ENCODE data around the gene C11orf98. TPM values are rescaled to one million over a fixed set of nuclear protein-coding genes. Genes with fewer than 3 reads are reported as not detected.

The C11orf98 gene
- total and polyA plus RNA-seq, 2 of the 13 experiments (the other 11 are each of a cell fraction or from before 2014, with no cell fraction given), result 30.4 to 91.8 TPM

DNA sequence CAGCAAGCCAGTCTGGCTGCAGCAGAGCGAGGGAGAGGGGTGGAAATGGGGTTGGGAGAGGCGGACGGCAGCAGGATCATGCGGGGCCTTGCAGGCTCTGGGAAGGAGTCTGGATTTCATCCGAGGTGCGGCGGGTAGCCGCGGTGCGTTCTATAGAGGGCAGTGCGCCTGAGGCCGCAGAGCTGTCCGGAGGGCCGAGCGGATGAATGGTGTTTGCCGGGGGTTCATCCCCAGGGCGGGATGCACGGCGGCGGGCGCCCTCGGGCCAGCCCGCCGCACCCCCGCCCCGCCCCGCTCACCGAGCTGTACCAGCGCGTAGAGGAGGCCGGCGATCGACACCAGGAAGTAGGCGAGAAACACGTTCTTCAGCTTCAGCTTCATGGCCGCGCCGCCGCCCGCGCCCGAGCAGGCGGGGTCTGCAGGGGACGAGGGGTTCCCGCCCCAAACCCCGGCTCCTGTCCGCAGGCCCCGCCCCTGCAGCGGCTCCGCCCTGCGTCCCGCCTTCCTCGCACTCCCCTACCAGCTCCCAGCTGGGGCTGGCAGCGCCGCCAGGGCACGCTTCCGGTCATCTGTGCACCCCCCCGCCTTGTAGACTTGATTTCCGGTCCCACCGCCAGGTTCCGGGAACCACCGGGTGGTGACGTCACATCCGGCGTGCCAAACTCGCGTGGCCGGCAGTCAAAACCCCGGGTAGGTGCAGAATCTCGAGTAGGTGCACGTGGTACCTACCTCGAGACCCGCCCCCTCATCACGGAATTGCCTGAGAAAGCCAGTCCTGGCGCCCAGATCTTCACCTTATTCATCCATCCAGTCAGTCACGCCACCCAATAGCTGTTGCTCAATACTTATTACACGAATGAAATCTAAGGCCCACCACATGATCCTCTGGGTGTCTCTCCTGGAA lies 43.2 kb downstream of the C11orf98 start, which contains the start of gene B3GAT3 (continued):
- TF ChIP-seq, protein P1, sequence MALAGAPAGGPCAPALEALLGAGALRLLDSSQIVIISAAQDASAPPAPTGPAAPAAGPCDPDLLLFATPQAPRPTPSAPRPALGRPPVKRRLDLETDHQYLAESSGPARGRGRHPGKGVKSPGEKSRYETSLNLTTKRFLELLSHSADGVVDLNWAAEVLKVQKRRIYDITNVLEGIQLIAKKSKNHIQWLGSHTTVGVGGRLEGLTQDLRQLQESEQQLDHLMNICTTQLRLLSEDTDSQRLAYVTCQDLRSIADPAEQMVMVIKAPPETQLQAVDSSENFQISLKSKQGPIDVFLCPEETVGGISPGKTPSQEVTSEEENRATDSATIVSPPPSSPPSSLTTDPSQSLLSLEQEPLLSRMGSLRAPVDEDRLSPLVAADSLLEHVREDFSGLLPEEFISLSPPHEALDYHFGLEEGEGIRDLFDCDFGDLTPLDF (CRISPR knock-in tag; IDR thresholded peaks at IDR 0.05), result peak; percentile 95
- TF ChIP-seq SP1 (IDR thresholded peaks at IDR 0.05) (no peak), SP1 (CRISPR knock-in tag; IDR thresholded peaks at IDR 0.05) (peak; percentile 73), ESRRA (CRISPR knock-in tag; IDR thresholded peaks at IDR 0.05; ENCODE audit: low read depth) (no peak; the same call in 1 of the 2 replicates), MED8 (CRISPR knock-in tag; IDR thresholded peaks at IDR 0.05; ENCODE audit: insufficient replicate concordance) (peak; percentile 57), HNRNPH1 (optimal IDR thresholded peaks at IDR 0.05; ENCODE audit: low read depth, low read length) (peak; percentile 46), MXI1 (IDR thresholded peaks at IDR 0.05; ENCODE audit: borderline replicate concordance, low read depth, low read length) (peak; percentile 99), MEIS2 (CRISPR knock-in tag; IDR thresholded peaks at IDR 0.05) (peak; percentile 57; the same call in 1 of the 2 replicates), BORCS8-MEF2B (CRISPR knock-in tag; IDR thresholded peaks at IDR 0.05) (peak; percentile 94), ZNF430 (CRISPR knock-in tag; IDR thresholded peaks at IDR 0.05) (peak; percentile 94), ZNF543 (CRISPR knock-in tag; IDR thresholded peaks at IDR 0.05) (peak; percentile 60; the same call in 1 of the 2 replicates), CBFB (CRISPR knock-in tag; IDR thresholded peaks at IDR 0.05) (peak; percentile 63; the same call in 1 of the 2 replicates), RCOR2 (CRISPR knock-in tag; IDR thresholded peaks at IDR 0.05) (peak; percentile 60; the same call in 1 of the 2 replicates), CBX2 (IDR thresholded peaks at IDR 0.05; ENCODE audit: low read depth, low read length) (no peak), CBX2 (CRISPR knock-in tag; IDR thresholded peaks at IDR 0.05; ENCODE audit: low read depth) (no peak), NFKB2 (CRISPR knock-in tag; IDR thresholded peaks at IDR 0.05; ENCODE audit: borderline replicate concordance) (peak; percentile 84; the same call in 1 of the 2 replicates), ZFP37 (CRISPR knock-in tag; IDR thresholded peaks at IDR 0.05; ENCODE audit: borderline replicate concordance) (0 out of 2 replicates have a peak, but pooled peaks have one; percentile 77), ZBTB42 (CRISPR knock-in tag; IDR thresholded peaks at IDR 0.05) (peak; percentile 66; the same call in 1 of the 2 replicates), SOX13 (IDR thresholded peaks at IDR 0.05) (no peak), SOX13 (CRISPR knock-in tag; conservative IDR thresholded peaks at IDR 0.05 in 1 of 2, IDR thresholded peaks at IDR 0.05 in 1 of 2) (peak in 1 of 2 experiments; percentile 70; a peak in 3 of 4 replicates), GATAD1 (CRISPR knock-in tag; IDR thresholded peaks at IDR 0.05) (peak; percentile 87), KAT2B (IDR thresholded peaks at IDR 0.05; ENCODE audit: borderline replicate concordance, low read depth, low read length) (no peak), ZNF709 (CRISPR knock-in tag; IDR thresholded peaks at IDR 0.05) (peak; percentile 63; the same call in 1 of the 2 replicates), HOXA5 (CRISPR knock-in tag; IDR thresholded peaks at IDR 0.05) (0 out of 2 replicates have a peak, but pooled peaks have one; percentile 15), HDAC1 (CRISPR knock-in tag; IDR thresholded peaks at IDR 0.05) (peak; percentile 96)
- TF ChIP-seq, protein P2, sequence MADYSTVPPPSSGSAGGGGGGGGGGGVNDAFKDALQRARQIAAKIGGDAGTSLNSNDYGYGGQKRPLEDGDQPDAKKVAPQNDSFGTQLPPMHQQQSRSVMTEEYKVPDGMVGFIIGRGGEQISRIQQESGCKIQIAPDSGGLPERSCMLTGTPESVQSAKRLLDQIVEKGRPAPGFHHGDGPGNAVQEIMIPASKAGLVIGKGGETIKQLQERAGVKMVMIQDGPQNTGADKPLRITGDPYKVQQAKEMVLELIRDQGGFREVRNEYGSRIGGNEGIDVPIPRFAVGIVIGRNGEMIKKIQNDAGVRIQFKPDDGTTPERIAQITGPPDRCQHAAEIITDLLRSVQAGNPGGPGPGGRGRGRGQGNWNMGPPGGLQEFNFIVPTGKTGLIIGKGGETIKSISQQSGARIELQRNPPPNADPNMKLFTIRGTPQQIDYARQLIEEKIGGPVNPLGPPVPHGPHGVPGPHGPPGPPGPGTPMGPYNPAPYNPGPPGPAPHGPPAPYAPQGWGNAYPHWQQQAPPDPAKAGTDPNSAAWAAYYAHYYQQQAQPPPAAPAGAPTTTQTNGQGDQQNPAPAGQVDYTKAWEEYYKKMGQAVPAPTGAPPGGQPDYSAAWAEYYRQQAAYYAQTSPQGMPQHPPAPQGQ (CRISPR knock-in tag; IDR thresholded peaks at IDR 0.05; ENCODE audit: borderline replicate concordance), result 0 out of 2 replicates have a peak, but pooled peaks have one; percentile 67
- TF ChIP-seq, protein P3, sequence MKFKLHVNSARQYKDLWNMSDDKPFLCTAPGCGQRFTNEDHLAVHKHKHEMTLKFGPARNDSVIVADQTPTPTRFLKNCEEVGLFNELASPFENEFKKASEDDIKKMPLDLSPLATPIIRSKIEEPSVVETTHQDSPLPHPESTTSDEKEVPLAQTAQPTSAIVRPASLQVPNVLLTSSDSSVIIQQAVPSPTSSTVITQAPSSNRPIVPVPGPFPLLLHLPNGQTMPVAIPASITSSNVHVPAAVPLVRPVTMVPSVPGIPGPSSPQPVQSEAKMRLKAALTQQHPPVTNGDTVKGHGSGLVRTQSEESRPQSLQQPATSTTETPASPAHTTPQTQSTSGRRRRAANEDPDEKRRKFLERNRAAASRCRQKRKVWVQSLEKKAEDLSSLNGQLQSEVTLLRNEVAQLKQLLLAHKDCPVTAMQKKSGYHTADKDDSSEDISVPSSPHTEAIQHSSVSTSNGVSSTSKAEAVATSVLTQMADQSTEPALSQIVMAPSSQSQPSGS (CRISPR knock-in tag; IDR thresholded peaks at IDR 0.05), result peak; percentile 98

Data from HepG2 (cell line).